ENCODE measurements around the gene CNGA2.

Gene CNGA2

DNA sequence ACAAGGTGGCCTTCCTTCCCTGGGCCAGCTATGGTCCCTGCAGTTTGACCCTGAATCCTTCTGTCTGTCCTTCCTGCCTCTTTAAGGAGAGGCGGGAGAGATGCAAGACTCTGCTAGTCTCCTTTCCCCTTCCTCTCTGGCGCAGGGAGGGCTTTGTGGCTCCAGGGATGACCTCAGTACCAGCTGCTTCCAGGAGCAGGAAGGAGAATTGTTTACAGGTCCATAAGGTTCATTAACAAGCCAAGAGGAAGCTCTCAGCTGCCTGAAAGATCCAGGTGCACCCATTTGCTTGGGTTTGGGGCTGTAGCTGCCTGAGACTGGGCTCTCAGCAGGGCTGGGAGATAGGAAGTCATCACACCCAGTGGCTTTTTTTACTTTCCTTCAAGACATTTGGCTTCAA is 22.8 kb upstream of the CNGA2 start:
- no peak for DNase-seq (ENCODE audit: low read depth, low spot score)

GRCh38 chrX:151712253-151712652 is 22.3 kb upstream of the CNGA2 start:
- DNase-seq (ENCODE audit: low read depth, low spot score): no peak

DNA sequence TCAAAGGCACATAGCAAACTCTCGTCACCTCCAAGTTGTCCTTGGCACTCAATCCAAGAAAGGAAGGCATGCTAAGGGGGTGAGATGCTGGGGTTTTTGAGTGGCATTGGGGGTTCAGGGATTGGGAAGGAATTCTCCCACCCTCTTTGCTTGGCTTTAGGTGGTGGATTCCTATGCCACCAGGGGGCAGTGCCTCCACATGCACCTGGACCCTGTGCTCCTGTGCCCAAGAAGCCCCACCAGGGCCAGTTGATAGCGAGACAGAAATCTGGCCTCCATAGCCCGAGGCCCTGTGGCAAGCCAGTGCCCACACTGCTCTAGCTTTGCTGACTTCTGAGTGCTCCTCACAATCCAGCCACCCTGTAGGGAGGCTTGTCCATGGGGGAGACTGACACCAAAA is 20.7 kb upstream of the CNGA2 start:
- no peak for DNase-seq (ENCODE audit: low read depth, low spot score)

DNA sequence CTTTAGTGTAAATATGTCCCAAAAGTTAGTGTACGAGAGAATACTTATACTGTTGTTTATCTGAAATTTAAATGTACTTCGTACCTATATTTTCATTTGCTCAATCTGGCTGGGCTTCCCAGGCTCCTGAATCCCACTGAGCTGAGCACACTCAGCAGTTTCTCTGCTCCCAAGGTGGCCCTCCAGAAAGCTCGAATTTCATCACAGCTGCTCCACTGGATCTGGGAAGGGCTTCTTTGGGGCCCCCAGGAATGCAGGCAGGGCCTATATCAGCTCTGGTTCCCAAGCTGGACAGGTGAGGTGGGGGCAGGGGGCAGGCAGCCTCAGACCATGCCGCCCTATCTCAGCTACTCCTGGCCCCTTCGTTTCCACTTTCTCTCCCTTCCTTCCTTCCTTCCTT is 20.2 kb upstream of the CNGA2 start:
- DNase-seq (ENCODE audit: low read depth, low spot score): no peak

- no peak for DNase-seq (ENCODE audit: low read depth, low spot score)
These were observed 18.8 kb upstream of the CNGA2 start, which contains the start of gene FATE1 for GRCh38 chrX:151715752-151716151. TSS of gene FATE1 (plus strand) at chrX:151716035. CDS start at chrX:151716120, 85 bp downstream.

DNA sequence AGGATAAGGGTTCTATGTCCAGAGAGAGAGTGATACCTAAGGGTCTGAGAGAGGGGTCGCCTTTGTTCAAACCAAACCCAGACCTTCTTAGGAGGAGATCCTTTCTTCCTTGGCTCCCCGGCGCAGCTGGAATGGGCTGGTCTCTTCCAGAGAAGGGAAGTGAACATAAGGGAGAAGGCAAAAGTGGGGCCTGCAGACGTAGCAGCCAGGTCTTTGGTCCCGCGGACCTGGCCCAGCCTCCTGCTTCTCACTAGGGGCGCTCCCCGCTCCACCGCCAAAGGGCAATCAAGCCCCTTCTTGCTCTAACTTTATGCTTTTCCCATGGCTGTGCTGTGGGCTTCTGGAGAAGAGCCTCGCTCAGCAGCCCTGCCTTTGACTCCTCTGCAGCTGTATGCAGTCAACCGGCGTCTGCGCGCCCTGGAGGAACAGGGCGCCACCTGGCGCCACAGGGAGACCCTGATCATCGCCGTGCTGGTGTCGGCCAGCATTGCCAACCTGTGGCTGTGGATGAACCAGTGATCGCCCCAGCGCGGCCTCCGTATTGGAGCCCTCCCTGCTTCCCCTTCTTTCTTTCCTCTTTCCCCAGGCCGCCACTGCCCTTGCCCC is 12.2 kb upstream of the CNGA2 start:
- no peak for DNase-seq (ENCODE audit: low read depth, low spot score)

- no peak for DNase-seq (ENCODE audit: low read depth, low spot score)
These were observed 11.3 kb upstream of the CNGA2 start for GRCh38 chrX:151723156-151723760.

DNA sequence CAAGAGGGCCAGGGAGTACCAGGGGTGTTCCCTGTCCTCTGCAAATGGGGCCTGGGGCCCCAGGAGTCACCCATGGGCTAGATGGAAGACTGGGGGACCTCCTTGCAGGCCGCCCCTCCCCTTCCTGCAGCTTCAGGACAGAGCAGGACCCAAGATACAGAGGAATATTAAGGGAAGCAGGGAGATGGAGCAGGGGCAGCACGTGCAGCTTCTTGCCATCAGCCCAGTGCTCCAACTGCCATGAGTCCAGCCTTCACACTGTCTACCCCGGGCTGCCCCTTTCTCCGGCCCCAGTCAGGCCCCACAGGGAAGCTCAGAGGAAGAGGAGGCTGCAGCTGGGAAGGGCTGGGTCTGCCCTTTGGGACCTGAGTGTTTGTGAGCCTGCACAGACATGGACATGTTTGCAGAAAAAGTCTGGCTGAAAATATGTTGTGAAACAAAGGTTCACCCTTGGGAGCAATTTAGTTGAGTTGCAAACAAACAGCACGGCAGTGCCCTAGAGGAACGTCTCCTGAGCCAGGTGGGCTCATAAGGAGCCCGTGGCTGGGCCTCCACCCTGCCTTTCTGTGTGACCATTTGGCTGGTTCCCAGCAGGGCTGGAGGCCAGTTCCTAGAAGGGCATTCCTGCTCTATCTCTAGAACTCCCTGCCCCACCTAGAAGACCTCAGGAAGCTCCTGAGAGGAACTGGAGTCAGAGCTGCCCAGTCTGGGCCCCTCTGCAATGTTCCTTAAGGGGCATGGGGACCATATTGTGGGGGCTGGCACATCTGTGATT is 9.8 kb upstream of the CNGA2 start:
- no peak for DNase-seq (ENCODE audit: low read depth, low spot score)

GRCh38 chrX:151725338-151725614 is 9.3 kb upstream of the CNGA2 start:
- no peak for DNase-seq (ENCODE audit: low read depth, low spot score)

DNA sequence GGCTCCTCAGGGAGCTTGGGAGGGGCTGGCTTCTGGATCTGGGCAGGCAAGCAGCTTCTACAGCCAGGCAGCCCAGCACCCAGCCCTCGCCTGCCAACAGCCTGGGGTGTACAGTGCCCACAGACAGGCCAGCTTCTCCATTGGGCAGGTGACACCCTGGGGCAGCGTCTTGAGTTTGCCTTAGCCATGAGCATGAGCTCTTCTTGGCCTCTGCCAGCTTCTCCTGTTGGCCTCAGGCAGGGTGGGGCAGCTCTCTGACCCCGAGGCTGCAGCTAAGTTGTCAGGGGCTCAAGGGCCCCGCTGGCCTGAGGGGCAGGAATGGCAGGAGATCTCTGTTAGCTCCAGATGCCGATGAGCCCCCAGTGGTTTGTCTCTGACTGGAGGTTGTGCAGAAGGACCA is 7.8 kb upstream of the CNGA2 start:
- no peak for DNase-seq (ENCODE audit: low read depth, low spot score)

DNA sequence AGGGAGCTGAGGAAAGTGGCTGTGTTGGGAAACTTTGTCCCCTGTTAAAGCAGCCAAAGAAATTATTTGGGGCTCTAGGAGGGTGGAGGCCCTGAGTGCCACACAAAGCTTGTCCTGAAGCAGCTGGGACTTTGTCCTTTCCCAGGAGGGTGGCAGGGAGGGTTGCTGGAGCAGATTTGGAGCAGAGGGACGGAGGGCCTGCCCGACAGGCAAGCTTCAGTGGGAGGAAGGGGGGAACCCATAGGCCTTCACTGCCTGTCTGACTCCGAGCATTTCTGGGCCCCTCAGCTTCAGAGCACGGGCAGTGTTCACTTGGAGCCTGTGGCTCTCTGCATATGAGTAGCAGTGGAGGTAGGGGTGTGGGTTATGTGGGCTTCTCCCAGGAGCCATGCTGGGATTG is 7.2 kb upstream of the CNGA2 start:
- DNase-seq (ENCODE audit: low read depth, low spot score): no peak

DNA sequence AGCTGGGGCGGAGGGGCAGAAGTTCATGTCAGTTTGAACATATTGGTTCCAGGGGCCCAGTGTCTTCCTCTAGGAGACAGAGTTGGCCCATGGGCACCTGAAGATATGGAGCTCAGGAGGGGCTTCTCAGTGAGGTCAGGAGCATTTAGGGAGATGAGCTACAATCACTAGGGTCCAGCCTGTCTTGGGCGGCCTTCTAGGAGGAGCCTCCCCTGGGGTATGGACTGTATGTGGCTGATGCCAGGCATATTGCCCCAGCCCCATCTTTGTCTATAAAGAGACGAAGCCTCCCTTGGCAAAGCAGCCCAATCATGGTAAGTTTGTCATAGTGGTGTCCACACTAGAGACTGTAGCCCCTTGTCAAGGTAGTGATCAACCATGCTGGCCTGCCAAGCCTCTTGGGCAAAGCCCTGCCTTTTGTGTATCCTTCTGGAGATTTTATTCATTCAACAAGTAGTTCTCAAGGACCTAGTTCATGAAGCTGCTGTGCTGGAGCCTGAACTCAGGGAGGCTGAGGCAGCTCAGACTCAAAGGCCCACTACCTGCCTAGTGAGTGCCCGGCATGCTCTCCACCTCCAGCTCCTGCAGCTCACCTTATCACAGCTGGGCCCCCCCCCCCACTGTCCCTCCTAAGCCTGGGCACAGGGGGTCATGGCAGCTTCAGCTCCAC is 5.4 kb upstream of the CNGA2 start:
- no peak for DNase-seq (ENCODE audit: low read depth, low spot score)

GRCh38 chrX:151735219-151735618 is 673 bp downstream of the CNGA2 start:
- DNase-seq (ENCODE audit: low read depth, low spot score): no peak

- no peak for DNase-seq (ENCODE audit: low read depth, low spot score)
These were observed 2.1 kb downstream of the CNGA2 start for GRCh38 chrX:151736685-151737084.

GRCh38 chrX:151737494-151737893 is 2.9 kb downstream of the CNGA2 start:
- no peak for DNase-seq (ENCODE audit: low read depth, low spot score)

GRCh38 chrX:151738751-151739150 is 4.2 kb downstream of the CNGA2 start:
- no peak for DNase-seq (ENCODE audit: low read depth, low spot score)

DNA sequence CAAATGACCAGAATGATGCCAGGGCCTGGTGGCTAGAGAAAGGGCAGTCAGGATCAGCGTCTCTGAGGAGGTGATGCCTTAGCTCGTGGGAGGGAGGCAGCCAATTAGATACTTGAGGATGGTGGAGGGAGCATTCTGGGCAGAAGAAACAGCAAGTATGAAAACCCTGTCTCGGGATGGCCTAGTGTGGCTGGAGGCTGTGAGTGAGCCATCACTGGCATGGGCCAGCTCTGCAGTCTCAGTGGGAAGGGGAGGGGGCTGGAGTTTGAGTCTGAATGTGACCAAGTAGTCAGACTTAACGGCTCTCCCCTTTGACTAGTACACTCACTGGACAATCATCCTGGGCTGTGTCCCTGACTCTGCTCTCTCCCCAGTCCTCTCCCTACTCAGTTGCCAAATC is 7.1 kb downstream of the CNGA2 start:
- no peak for DNase-seq (ENCODE audit: low read depth, low spot score)

DNA sequence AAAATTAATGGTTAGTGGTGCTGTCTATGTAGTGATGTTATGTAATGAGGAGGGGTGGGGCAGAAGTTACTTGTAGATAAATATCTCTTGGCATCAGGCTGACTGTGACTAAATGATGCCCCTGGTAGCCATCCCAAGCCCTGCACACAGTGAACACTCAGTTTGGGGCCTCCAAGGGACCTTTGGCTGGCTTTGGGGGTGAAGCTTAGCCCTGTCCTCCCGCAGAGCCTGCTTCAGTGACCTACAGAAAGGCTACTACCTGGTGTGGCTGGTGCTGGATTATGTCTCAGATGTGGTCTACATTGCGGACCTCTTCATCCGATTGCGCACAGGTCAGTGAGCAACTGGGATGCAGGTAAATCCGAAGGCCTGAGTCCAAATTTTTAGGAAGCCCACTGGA is 7.8 kb downstream of the CNGA2 start:
- DNase-seq (ENCODE audit: low read depth, low spot score): no peak

DNA sequence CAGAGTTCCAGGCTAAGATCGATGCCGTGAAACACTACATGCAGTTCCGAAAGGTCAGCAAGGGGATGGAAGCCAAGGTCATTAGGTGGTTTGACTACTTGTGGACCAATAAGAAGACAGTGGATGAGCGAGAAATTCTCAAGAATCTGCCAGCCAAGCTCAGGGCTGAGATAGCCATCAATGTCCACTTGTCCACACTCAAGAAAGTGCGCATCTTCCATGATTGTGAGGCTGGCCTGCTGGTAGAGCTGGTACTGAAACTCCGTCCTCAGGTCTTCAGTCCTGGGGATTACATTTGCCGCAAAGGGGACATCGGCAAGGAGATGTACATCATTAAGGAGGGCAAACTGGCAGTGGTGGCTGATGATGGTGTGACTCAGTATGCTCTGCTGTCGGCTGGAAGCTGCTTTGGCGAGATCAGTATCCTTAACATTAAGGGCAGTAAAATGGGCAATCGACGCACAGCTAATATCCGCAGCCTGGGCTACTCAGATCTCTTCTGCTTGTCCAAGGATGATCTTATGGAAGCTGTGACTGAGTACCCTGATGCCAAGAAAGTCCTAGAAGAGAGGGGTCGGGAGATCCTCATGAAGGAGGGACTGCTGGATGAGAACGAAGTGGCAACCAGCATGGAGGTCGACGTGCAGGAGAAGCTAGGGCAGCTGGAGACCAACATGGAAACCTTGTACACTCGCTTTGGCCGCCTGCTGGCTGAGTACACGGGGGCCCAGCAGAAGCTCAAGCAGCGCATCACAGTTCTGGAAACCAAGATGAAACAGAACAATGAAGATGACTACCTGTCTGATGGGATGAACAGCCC is 9.3 kb downstream of the CNGA2 start:
- DNase-seq (ENCODE audit: low read depth, low spot score): no peak

DNA sequence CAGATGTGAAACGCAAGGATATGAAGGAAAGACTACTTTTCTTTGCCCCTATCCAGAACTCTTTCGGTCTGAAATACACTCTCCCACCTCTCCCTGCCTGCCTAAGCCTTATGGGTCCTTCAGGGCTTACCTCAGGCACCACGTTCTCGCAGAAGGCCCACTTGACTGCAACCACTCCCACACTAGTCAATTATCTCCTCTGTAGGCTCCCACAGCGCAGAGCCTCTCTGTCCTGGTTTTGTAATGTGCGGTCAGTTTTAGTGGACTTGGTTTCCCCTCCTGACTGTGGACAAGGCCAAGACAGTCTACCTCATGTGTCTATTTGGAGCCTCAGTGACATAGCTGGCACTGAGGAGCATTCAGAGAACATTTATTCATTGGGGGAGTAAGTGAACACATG is 11.1 kb downstream of the CNGA2 start:
- no peak for DNase-seq (ENCODE audit: low read depth, low spot score)

- DNase-seq (ENCODE audit: low read depth, low spot score): no peak
These were observed 12.0 kb downstream of the CNGA2 start for GRCh38 chrX:151746502-151746901.

GRCh38 chrX:151750511-151750910 is 16.0 kb downstream of the CNGA2 start:
- no peak for DNase-seq (ENCODE audit: low read depth, low spot score)

Data from brain pericyte (primary cell).